Neural crest cell (in vitro differentiated cells): ENCODE results near the gene ZNF165. TPM values are rescaled to one million over a fixed set of nuclear protein-coding genes. Genes with fewer than 3 reads are reported as not detected.

Experiments used
- DNase-seq: peaks from one replicate; pipeline ENCODE4 v3.0.0; 2021; ENCODE audit warnings: low read depth, mixed read lengths, low spot score
- H3K27ac Mint-ChIP-seq: one replicate; pipeline ENCODE4 v1.8.0; 2021; ENCODE audit warnings: mild to moderate bottlenecking, mixed read lengths; ENCODE audit not compliant: unreplicated experiment
- H3K27me3 Mint-ChIP-seq: 2 replicates; pipeline ENCODE4 v1.8.0; 2021; ENCODE audit warnings: low read depth, mild to moderate bottlenecking, mixed read lengths
- H3K36me3 Mint-ChIP-seq: 2 replicates; pipeline ENCODE4 v1.8.0; 2021; ENCODE audit warnings: low read depth, mild to moderate bottlenecking, mixed read lengths
- H3K4me1 Mint-ChIP-seq: 2 replicates; pipeline ENCODE4 v1.8.0; 2021; ENCODE audit warnings: mixed read lengths
- H3K4me3 Mint-ChIP-seq: one replicate; pipeline ENCODE4 v1.8.0; 2021; ENCODE audit warnings: mild to moderate bottlenecking, mixed read lengths
- H3K9me3 Mint-ChIP-seq: 2 replicates; pipeline ENCODE4 v1.8.0; 2021; ENCODE audit warnings: mixed read lengths
- total RNA-seq: library from RNA; stranded (reverse); gene quantifications from 2 replicates; pipeline ENCODE4 v1.2.1, GENCODE V29; 2021
- TF ChIP-seq, protein P1 (sequence below): fragments of 200-600 bp; sonication (generic); conservative IDR thresholded peaks from 2 replicates; pipeline ENCODE4 v1.5.0; 2021; ENCODE audit warnings: antibody characterized with exemption, mild to moderate bottlenecking

The ZNF165 gene
- total RNA-seq, 1 donor from 2014 or later = 0.98 TPM

DNA sequence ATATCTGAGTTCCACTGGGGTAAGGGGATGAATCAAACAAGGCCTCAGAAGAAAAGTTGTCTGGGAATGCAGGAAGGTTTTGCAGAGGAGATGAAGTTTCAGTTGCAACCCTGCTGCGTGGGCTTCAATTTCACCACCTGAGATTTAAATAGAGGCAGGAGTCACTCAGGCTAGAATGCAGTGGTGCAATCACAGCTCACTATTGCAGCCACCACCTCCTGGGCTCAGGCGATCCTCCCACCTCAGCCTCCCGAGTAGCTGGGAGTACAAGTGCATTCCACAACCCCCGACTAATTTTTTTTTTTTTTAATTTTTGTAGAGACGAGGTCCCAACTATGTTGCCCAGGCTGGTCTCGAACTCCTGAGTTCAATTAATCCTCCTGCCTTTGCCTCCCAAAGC, 1.5 kb upstream of the ZNF165 start:
- TF ChIP-seq, protein P1, sequence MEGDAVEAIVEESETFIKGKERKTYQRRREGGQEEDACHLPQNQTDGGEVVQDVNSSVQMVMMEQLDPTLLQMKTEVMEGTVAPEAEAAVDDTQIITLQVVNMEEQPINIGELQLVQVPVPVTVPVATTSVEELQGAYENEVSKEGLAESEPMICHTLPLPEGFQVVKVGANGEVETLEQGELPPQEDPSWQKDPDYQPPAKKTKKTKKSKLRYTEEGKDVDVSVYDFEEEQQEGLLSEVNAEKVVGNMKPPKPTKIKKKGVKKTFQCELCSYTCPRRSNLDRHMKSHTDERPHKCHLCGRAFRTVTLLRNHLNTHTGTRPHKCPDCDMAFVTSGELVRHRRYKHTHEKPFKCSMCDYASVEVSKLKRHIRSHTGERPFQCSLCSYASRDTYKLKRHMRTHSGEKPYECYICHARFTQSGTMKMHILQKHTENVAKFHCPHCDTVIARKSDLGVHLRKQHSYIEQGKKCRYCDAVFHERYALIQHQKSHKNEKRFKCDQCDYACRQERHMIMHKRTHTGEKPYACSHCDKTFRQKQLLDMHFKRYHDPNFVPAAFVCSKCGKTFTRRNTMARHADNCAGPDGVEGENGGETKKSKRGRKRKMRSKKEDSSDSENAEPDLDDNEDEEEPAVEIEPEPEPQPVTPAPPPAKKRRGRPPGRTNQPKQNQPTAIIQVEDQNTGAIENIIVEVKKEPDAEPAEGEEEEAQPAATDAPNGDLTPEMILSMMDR = no peak
- Mint-ChIP-seq H3K36me3 (no peaks in the 10 kb centered on the region), H3K4me3 (peak overlapping the region; percentile 99), H3K27me3 (peaks cover 21% of the 10 kb centered on the region), H3K27ac (no peak overlapping the region), H3K9me3 (no peaks in the 10 kb centered on the region), H3K4me1 (peaks cover 15% of the 10 kb centered on the region)
- DNase-seq = no peak

DNA sequence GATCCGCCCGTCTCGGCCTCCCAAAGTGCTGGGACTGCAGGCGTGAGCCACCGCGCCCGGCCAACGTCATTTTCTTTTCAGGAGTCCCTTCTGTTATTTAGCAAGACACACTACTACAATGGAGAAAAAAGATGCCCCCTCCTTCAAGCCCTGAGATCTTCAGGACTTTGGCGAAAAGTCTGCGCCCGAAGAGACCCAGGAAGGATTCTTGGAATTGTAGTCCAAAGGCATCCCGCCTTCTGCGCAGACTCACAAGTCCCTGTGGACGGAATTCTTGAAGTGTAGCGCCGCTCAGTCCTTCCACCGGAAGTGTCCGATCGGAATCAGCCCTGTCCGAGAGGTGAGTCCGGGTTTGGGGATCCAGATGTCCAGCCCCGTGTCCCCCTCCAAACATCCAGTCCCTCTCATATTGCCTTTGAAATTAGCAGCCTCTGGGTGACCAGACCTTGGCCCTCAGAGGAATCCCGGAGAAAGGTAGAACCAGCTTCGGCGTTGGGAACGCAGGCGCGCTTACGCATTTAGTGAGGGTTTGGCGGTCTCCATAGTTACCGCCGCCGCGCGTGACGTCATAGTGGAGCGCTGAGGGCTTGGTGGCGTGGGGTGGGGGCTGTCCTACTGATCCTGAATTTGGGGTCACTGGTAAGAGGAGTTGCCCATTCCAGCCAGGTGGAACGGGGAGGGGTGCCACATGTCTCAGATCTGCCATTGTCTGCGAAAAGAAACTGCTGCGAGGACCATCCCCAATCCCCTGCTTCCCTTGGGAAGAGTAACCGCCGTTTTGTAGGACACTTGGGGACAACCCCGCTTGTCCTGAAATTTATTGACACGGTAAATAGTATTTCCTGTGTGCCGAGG, 490 bp downstream of the ZNF165 start:
- Mint-ChIP-seq H3K9me3 (no peaks in the 10 kb centered on the region), H3K36me3 (peaks cover 2% of the 10 kb centered on the region), H3K27ac (peak overlapping the region; percentile 99), H3K4me1 (peaks cover 15% of the 10 kb centered on the region), H3K27me3 (peaks cover 9% of the 10 kb centered on the region), H3K4me3 (peak overlapping the region; percentile 99)
- TF ChIP-seq, protein P1 = no peak
- peak; percentile 91 for DNase-seq

GRCh38 chr6:28081486-28081751, 1.1 kb downstream of the ZNF165 start:
- peaks cover 2% of the 10 kb centered on the region for H3K36me3 Mint-ChIP-seq
- peaks cover 15% of the 10 kb centered on the region for H3K4me1 Mint-ChIP-seq
- H3K9me3 Mint-ChIP-seq = no peaks in the 10 kb centered on the region
- peak overlapping the region; percentile 99 for H3K4me3 Mint-ChIP-seq
- DNase-seq = no peak
- H3K27ac Mint-ChIP-seq = peak overlapping the region; percentile 99
- TF ChIP-seq, protein P1 = no peak
- H3K27me3 Mint-ChIP-seq = peaks cover 6% of the 10 kb centered on the region

DNA sequence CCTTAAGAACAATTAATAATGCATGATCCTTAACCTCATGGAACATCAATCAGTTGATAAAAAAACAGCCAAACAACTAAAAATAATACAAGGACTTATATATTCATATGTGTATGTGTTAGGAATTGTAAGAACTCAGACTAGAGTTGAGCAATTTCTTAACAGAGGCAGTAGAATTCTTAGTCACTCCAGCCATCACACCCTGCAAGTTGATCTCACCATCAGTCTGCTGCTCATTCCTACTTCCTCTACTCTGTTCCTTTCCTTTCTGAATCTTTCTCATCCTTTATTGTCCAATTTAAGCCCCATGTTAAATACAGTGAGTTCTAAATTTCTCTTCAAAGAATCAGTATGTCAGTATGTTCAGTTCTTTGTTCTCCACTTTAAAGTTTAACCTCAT, 2.6 kb downstream of the ZNF165 start:
- Mint-ChIP-seq H3K4me1 (peaks cover 15% of the 10 kb centered on the region), H3K9me3 (peaks cover 4% of the 10 kb centered on the region), H3K4me3 (peak overlapping the region; percentile 67), H3K27ac (no peak overlapping the region), H3K27me3 (peaks cover 4% of the 10 kb centered on the region), H3K36me3 (peaks cover 8% of the 10 kb centered on the region)
- TF ChIP-seq, protein P1 = no peak
- DNase-seq = no peak

GRCh38 chr6:28089054-28089453, 8.7 kb downstream of the ZNF165 start:
- TF ChIP-seq, protein P1 = no peak
- Mint-ChIP-seq H3K9me3 (peaks cover 12% of the 10 kb centered on the region), H3K27me3 (no peaks in the 10 kb centered on the region), H3K4me3 (no peak overlapping the region), H3K27ac (no peak overlapping the region), H3K4me1 (no peaks in the 10 kb centered on the region), H3K36me3 (peaks cover 40% of the 10 kb centered on the region)
- no peak for DNase-seq
